ENCODE results near the gene KNSTRN.

DNA sequence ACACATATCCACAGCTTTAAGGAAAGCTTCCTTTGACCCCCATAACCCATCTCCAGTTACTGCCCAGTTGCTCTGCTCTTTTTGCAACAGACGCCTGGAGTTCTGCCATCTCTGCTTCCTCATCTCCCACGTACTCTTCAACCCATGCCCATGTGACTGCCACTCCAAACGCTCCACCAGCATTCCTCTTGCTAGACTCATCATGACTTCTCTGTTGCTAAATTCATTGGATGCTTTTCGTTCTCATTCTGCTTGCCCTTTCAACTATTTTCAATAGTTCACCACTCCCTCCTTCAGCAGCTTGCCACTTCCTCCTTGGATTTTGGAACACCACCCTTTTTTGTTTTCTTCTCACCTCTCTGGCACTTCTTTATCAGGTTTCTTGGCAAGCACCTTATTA, 2.7 kb upstream of the KNSTRN start:
- TF ChIP-seq, protein P1, sequence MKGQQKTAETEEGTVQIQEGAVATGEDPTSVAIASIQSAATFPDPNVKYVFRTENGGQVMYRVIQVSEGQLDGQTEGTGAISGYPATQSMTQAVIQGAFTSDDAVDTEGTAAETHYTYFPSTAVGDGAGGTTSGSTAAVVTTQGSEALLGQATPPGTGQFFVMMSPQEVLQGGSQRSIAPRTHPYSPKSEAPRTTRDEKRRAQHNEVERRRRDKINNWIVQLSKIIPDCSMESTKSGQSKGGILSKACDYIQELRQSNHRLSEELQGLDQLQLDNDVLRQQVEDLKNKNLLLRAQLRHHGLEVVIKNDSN (IDR thresholded peaks at IDR 0.05) = peak; percentile 78
- no peak for TF ChIP-seq CEBPB (IDR thresholded peaks at IDR 0.05)
- TF ChIP-seq, protein P2, sequence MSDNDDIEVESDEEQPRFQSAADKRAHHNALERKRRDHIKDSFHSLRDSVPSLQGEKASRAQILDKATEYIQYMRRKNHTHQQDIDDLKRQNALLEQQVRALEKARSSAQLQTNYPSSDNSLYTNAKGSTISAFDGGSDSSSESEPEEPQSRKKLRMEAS (IDR thresholded peaks at IDR 0.05) = 0 out of 2 replicates have a peak, but pooled peaks have one; percentile 27
- TF ChIP-seq EP300 (IDR thresholded peaks at IDR 0.05; ENCODE audit: borderline replicate concordance) = no peak
- peak; percentile 36 for TF ChIP-seq TEAD4 (IDR thresholded peaks at IDR 0.05)
- no peak for TF ChIP-seq RAD21 (IDR thresholded peaks at IDR 0.05; ENCODE audit: low read depth)
- TF ChIP-seq, protein P3, sequence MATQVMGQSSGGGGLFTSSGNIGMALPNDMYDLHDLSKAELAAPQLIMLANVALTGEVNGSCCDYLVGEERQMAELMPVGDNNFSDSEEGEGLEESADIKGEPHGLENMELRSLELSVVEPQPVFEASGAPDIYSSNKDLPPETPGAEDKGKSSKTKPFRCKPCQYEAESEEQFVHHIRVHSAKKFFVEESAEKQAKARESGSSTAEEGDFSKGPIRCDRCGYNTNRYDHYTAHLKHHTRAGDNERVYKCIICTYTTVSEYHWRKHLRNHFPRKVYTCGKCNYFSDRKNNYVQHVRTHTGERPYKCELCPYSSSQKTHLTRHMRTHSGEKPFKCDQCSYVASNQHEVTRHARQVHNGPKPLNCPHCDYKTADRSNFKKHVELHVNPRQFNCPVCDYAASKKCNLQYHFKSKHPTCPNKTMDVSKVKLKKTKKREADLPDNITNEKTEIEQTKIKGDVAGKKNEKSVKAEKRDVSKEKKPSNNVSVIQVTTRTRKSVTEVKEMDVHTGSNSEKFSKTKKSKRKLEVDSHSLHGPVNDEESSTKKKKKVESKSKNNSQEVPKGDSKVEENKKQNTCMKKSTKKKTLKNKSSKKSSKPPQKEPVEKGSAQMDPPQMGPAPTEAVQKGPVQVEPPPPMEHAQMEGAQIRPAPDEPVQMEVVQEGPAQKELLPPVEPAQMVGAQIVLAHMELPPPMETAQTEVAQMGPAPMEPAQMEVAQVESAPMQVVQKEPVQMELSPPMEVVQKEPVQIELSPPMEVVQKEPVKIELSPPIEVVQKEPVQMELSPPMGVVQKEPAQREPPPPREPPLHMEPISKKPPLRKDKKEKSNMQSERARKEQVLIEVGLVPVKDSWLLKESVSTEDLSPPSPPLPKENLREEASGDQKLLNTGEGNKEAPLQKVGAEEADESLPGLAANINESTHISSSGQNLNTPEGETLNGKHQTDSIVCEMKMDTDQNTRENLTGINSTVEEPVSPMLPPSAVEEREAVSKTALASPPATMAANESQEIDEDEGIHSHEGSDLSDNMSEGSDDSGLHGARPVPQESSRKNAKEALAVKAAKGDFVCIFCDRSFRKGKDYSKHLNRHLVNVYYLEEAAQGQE (IDR thresholded peaks at IDR 0.05; ENCODE audit: low read depth) = no peak
- no peak for TF ChIP-seq TCF12 (IDR thresholded peaks at IDR 0.05; ENCODE audit: low read depth)
- no peak for TF ChIP-seq TAF1 (IDR thresholded peaks at IDR 0.05; ENCODE audit: low read depth)
- TF ChIP-seq CREB1 (IDR thresholded peaks at IDR 0.05; ENCODE audit: low read depth) = no peak
- TF ChIP-seq EGR1 (IDR thresholded peaks at IDR 0.05) = no peak
- TF ChIP-seq NFIC (IDR thresholded peaks at IDR 0.05) = 0 out of 2 replicates have a peak, but pooled peaks have one; percentile 18
- TF ChIP-seq FOXM1 (IDR thresholded peaks at IDR 0.05; ENCODE audit: borderline replicate concordance, low read depth) = no peak
